NCI-H2081 (cell line): Measurements from ENCODE around the gene SOX13.

ENCODE experiments used
- DNase-seq, 2 experiments: peaks; one replicate each; lab custom pipeline; 2025; lab: John Stamatoyannopoulos, UW

Gene SOX13

DNA sequence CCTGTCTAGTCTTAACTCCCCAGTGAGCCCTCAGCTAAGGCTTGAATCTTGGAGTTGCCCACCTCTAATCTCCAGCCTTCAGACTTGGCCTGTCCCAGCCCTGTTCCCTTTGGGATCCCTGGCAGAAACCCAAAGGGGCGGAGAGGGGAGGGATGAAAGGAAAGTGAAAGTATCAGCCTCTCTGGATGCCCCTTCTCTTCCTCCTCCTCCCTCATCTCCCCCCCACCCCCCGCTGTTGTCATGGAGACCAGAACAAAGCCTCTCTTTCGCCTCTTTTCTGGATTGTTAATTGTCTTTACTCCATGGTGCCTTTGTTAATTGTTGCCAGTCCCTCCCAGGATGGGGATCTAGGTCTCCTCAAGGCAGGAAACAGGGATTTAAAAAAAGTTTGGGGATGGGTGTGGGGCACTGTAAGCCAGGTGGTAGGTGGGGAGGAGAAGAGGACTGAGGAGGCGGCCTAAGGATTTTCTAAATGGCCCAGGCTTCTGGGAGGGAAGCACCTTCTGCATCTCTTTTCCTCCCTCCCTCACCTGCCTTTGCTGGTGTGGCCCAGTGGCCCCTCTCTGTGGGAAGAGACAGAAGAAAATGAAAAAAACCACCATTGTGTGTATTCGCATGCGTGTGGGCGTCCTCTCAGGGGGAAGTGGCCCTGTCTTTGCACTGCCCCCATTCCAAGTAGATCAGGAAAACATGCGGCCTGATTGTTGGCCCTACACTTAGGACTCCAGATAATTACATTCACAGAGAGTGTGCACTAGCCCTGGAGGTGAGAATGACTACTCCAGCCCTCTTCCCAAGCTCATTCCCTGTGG, 7.5 kb upstream of the SOX13 start:
- DNase-seq = no peak

GRCh38 chr1:204065986-204066300, 7.0 kb upstream of the SOX13 start:
- no peak for DNase-seq

DNA sequence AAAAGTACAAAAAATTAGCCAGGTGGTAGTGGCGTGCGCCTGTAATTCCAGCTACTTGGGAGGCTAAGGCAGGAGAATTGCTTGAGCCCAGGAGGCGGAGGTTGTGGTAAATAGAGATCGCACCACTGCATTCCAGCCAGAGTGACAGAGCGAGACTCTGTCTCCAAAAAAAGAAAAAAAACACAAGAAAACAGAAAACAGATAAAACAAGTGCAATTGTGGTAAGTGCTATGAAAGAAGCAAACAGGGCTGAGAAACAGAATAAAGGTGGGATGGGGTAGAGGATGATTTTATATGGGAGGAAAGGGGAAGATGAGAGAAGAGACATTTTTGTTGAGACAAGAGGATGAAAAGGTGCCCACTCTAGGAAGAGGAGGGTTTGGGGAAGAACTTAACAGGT, 5.0 kb upstream of the SOX13 start:
- DNase-seq = no peak

GRCh38 chr1:204069887-204070286, 3.0 kb upstream of the SOX13 start:
- DNase-seq = no peak

DNA sequence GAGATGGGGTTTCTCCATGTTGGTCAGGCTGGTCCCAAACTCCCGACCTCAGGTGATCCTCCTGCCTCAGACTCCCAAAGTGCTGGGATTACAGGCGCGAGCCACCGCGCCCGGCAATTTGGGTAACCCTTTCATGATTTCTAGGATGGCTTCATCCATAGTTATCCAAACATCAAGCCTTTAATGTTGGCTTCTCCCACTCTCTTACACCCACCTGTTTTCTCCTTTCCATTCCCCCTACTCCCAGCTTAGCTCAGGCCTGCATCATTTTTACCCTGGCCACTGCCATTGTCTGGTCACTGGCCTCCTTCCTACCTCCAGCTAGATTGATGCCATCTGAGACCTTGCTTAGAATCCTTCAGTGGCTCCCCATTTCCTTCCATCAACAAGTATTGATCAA, 2.0 kb upstream of the SOX13 start:
- DNase-seq = no peak

- DNase-seq = no peak
Measured at GRCh38 chr1:204073837-204074273, 940 bp downstream of the SOX13 start.

- peak; percentile 50 to 62 for DNase-seq
Measured at GRCh38 chr1:204074274-204075138, 1.6 kb downstream of the SOX13 start.

GRCh38 chr1:204075139-204075521, 2.2 kb downstream of the SOX13 start:
- DNase-seq = no peak

- DNase-seq = no peak
Measured at GRCh38 chr1:204075890-204076846, 3.3 kb downstream of the SOX13 start.

DNA sequence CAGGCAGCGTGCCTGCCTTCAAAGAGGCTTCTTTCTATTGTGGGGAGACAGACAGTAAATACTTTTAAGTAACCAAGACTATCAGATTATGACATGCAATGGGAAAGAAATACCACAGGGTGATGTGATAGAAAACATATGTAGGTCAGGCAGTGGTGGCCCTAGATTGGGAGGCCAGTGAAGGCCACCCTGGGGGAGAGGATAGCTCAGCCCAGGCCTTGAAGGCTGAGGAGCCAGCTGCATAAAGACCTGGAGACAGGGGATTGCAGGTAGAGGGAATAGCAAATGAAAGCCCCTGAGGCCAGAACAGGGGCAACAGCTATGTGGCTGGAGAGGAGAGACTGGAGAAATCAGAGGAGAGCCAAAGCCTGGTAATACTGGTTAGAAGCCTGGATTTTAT, 4.0 kb downstream of the SOX13 start:
- no peak for DNase-seq

DNA sequence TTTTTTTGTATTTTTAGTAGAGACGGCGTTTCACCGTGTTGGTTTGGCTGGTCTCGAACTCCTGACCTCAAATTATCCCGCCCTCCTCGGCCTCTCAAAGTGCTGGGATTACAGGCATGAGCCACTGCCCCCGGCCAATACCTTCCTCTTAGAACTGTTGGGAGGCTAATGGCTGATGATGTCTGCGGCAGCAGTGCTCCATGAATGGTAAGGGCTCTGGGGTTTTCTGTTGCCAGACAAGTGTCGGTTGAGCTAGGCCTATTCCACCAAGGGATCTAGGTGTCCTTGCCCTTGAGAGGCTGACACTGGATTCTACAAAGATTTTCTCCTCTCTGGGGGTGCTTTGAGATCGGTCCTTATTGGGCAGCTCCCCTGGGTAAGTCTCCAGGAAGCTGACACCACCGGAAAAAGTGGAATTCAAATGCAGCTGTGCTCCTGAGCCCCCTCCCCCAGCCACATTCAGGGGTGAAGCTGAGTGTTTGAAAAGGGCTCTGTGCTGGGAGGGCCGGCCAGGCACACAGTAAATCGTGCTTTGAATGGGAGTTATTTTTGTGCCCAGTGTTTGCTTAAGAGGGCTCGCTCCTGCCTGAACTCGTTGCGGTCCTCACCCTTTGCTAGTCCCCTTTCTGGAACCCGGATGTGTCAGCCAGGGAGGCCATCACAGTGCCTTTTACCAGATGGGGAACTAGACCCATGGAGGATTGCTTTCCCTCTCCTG, 5.2 kb downstream of the SOX13 start:
- DNase-seq = peak; percentile 61 to 72

GRCh38 chr1:204079608-204079999, 6.7 kb downstream of the SOX13 start:
- no peak for DNase-seq

GRCh38 chr1:204080163-204080903, 7.4 kb downstream of the SOX13 start:
- DNase-seq = peak; percentile 47 to 50

DNA sequence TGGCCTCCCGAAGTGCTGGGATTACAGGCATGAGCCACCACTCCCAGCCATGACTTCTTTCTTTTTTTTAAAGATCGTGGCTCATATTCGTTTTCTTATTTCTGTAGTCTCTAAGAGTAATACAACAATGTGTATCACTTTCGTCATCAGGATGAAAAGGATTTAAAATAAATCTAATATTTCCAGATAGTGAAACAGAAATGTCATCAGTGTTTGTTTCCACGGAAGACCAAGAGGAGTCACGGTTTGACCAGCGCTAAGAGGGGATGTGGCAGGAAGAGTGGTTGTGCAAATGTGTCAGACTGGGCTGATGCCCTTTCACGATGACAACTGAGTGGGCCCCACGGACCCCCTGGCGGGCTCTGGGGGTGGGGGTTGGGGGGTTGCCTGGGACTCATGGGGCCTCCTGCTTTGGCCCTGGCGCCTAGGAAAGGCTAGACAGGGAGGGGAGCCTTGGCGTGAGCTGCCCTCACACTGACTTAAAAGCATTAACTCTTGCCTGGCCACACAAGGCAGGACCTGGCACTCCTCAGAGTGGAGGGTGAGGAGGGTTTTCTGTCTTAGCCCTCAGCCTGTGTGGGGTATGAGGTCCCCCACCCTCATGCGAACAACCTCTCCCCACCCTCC, 8.4 kb downstream of the SOX13 start:
- no peak for DNase-seq

DNA sequence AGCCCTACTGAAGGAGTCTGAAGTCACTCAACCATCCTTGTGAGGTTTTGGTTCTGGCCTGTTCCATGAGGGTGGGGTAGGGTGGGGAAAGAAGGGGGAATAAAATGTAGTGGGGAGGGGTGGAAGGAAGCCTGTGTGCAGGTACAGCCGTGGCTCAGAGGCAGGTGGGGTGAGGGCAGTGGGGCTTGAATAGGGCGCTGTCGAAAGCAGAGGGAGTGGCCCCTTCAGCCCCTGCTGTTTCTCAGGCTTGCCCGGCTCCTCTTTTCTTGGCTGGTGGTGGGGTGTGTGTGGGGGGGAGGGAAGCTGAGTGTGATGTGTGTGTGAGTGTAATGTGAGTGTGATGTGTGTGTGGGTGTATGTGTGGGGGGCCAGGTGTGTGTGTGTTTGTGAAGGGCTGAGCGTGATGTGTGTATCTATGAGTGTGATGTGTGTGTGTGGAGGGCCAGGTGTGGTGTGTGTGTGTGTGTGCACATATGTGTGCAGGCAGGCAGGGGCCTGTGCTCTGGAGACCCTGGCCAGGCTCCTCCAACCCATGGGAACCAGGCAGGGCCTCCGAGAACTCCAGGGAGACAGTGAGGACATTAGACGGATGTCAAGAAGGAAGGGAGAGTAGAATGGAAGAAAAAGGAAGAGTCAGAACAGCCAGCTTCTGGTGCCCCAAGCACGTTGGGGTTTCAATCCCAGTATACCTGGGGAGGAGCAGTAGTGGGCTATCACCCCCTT, 9.0 kb downstream of the SOX13 start:
- DNase-seq = no peak

DNA sequence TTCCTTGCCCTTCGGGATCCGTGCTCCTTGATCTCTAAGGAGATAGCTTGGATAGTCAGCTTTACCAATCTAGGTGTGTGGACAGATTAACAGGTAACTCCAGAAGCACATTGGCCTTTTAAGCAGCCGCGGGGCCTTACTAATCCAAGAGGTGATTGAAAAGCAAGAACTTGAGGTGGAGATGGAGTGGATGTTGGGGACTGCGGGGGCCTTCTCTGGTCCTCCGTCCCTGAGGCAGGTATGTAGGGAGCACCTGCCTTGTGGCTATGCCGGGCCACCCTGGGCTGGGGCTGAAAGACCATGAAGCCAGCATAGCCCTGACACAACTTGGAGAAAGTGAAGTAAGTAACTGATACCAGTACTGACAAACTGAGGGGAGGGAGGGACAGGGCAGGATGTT, 10.6 kb downstream of the SOX13 start:
- DNase-seq = no peak

- DNase-seq = peak; percentile 99 to 100
Measured at GRCh38 chr1:204084247-204084772, 11.4 kb downstream of the SOX13 start.

DNA sequence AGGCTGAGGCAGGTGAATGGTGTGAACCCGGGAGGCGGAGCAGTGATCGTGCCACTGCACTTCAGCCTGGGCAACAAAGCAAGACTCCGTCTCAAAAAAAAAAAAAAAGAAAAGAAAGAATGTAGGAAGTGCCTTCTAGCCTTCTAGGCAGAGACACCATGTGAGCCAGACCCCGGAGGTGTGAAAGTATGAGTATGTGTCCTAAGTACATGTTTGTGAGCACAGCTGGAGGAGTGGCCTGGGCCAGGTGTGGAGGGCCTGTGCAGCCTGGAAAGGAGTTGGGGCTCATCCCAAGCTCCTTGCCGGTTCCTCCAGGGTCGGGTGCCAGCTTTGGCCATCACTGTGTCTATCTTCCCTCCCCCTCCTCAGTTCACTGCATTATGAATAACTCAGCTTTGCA, 13.0 kb downstream of the SOX13 start:
- no peak for DNase-seq

DNA sequence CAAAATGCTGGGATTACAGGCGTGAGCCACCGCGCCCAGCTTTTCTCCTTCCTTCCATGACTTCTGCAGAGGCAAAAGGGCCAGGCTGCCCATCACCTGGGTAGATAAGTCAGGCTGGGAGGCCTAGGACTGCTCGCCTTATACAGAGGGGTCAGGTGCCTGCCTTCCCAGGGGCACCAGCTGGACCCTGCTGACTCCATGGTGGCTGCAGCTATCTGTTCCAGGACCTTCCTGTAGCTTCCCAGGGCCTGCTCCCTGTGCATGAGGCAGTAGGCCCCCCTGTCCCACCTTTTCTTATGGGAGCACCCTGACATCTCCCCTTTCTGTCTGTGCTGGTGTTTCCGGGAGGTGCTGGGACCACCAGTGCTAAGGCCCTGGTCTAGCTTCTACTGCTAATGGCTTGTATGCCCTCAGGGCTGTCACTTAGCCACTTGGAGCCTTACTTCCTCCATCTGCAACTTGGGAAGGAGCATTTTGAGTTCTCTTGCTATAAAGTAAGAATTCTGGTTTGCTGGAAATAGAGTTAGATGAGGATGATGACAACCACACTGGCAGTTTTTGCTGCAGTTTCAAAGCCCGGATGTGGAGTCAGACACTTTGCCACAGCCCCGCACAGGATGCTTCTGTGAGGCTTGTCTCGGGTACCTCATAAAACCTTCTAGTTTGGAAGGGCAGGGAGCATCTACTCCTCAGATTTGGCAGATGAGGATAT, 14.4 kb downstream of the SOX13 start:
- DNase-seq = no peak
